GM18507 (cell line): Measurements from ENCODE around the gene DENND1A.

Experiments
- DNase-seq: peaks from one replicate; pipeline ENCODE4 v3.0.0; 2011; ENCODE audit warnings: low read depth; ENCODE audit not compliant: insufficient read length; ENCODE audit errors: extremely low spot score
- FAIRE-seq: peaks from 2 replicates; lab custom pipeline; 2011; peaks lifted over from hg19 to GRCh38; lab: Jason Lieb, UNC

Gene DENND1A

DNA sequence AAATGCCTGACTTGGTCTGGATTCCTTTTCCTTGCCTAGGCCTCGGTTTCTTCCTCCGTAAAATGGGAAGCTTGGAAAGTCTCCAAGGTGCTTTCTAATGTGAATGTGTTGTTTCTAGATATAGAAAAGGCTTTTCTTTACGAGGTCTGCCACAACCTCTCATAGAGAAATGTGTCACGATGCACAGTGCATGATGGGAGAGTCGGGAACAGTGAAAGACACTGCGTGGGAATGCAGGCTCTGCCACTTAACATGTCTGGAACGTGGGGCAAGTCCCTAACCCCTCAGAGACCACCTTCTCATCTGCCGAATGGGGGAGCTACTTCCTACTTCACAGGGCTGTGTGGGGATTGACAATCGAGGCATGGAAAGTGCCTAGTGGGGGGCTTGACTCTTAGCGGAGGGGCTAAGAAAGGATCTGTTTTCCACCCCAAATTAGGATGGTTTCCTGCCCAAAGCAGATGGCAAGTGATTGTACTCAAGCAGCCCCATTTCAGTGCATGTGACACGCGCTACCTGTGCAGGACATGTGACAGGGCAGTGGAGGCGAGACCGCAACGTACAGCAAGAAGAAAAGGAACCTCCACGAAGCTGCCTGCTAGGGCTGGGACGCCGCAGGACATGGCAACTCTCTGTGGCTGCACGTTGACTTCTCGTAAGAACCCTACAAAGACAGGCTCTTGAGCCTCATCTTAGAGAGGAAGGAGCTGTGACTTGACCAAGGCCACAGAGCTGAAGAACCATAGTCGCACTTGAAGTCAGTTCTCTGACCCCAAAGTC is 458.7 kb downstream of the DENND1A start:
- DNase-seq (no peak), FAIRE-seq (no peak)

DNA sequence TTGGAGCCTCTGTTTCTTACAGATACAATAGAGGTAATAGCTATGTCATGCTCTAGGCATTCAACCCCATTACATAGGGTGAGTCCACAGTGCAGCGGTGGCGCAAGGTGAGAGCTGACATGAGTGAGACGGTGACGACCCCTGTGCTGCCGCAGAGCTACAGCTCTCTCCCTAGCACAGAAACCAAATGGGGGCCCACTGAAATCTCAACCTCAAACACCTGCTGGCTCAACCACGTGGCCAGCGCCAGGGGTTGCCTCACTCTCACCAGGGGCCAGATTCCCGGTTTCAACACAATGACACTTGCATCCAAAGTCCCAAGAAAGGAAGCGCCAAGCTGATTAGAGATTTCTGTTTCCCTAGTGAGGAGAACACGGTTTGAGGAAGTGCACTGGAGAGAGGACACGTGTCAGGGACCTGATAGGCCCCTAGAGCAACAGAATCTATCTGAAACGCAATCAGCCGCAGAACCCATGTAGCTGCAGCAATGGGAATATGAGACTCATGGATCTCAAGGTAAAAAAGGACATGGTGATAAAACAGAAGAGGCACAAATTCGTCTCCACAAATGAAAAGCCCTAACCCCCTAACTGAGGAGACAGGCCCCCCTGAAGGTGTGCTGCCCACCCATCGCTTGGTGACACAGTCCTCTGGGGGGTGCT is 459.7 kb downstream of the DENND1A start:
- no peak for DNase-seq
- FAIRE-seq: no peak

DNA sequence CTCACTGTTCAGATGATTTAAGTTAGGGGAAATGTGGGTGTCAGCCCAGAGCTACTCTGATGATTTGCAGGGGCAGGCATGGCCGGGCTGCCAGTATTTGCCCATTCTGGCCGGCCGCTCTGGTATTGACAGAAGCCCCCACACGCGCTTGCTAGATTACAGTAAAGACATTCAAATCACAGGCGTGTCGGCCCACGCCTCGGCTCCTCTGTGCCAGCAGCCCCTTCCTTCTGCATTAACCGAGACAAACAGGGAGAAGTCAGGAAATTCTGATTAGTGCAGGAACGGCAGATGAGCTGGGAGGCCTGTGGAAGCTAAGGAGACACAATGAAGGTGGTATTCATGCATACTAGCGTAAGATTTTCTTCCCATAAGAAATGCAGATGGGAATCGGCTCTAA is 460.6 kb downstream of the DENND1A start:
- FAIRE-seq: no peak
- no peak for DNase-seq

DNA sequence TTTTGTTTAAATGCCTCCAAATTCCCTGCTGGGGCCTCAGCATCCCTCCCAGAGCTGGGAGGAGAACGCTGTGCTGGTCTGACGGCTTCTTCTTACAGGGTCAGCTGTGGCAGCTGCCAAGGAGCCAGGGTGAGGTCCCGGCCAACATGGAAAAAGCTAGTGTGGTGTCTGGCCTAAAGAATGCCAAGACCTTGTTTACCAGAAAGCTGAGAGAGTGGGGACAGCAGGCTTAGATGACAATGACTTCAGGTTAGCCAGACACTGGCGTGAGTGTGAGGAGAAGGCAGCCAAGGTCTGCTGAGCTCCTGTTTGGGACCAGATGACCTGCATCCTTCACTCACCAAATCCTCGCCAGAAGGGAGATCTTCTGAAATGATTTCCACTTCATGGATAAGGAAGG is 461.4 kb downstream of the DENND1A start:
- DNase-seq: no peak
- no peak for FAIRE-seq

DNA sequence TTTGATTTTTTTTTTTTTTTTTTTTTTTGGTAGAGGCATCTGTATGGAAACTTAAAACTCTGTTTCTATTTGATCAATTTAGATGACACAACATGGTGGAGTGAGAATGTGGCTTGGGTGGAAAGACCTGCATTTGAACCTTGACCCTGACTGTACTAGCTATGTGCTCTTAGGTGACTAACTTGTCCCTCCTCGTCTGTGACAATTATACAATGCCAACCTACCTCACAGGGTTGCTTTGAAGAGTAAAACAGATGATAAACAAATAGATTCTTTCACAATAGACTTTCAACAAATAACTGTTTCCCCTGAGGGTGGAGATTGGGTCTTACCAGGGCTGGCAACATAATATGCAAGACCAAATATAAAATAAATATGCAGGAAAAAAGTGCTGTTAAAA is 464.6 kb downstream of the DENND1A start:
- DNase-seq: no peak
- no peak for FAIRE-seq

DNA sequence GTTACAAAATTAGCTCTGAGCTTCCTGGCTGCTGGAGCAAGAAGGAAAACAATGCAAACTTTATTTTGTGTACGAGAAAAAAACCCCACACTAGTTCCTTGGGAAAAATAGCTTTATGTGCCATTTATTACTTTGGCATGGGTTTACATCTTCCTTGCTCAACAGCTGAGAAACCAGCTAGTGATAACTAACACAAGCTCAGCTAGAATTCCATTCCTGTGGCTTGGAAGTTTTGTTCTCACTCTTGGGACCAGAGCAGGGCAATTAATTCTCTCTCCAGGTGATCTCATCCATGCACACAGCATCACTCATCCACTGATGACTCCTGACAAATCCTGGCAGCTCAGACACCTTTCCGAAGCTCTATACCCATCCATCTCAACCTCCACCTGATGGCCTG is 469.8 kb downstream of the DENND1A start:
- DNase-seq (no peak), FAIRE-seq (no peak)

DNA sequence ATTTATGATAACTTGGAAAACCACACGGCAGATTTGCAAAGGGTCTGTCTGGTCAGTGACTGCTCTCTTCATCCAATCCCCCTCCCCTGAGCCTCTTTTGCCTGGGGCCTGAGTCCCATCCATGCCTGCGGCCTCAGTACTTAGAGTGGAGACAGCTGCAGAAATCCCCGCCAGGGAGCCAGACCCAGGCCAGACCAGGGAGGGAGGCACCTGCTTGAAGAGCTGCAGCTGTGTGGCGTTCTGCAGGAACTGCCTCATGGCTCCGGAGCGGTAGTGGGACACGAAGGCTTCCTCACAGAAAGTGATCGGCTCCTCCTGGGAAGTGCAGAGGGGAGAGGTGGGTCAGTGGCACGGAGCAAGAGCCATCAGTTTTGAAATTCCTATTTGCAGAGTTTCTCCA is 472.3 kb downstream of the DENND1A start:
- DNase-seq (no peak), FAIRE-seq (no peak)

DNA sequence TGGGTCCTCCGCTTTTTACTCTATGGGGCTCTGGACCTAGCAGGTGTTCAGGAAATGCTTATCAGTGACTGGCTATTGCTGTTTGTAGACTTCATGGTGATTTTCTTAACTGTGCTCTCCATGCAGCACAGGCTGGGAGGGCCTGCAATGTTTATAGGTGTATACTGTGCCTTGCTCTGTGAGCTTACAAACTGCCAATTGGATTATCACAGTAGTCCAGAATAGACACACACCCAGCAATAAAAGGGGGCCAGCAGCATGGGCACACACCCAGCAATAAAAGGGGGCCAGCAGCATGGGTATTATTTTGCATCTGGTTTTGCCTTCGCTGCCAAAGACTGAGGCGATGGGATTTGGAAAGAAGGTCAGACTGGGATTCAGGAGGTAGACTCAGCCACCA is 473.9 kb downstream of the DENND1A start:
- DNase-seq (no peak), FAIRE-seq (no peak)

DNA sequence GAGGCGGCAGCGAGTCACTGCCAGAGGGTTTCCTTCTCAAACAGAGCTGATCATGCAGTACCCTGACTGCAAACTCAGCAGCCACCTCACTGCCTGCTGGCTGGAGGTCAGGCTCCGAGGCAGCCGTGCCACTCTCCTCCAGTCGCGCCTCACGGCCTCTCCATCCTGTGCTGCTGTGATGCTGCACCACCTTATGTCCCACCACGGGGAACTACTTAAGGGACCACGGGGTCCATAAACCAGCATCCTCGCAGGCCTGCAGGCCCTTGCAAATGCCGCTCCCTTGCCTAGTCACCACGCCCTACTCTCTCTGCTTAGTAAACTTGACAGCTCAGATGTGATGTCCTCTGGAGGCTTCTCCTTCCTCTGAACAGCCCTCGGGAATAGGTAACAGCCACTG is 474.7 kb downstream of the DENND1A start:
- DNase-seq: no peak
- FAIRE-seq: no peak

DNA sequence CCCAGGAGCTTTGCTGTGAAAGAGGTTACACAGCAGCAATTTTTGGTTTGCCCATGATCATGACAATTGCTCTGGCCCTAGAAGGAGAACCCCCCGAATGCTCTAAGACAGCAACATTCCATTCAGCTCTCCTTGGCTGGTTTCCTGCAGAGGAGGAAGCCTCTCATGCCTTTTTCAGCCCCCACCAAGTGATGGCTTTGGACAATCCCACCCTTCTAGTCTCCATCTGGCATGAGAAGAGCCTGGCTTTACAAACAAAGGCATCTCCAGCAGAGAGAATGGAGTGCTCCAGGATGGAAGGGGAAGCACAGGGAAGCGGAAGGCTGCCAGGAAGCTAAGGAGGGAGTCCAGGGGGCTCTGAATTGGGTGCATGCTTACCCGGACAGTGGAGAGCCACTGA is 475.6 kb downstream of the DENND1A start:
- DNase-seq (no peak), FAIRE-seq (no peak)

DNA sequence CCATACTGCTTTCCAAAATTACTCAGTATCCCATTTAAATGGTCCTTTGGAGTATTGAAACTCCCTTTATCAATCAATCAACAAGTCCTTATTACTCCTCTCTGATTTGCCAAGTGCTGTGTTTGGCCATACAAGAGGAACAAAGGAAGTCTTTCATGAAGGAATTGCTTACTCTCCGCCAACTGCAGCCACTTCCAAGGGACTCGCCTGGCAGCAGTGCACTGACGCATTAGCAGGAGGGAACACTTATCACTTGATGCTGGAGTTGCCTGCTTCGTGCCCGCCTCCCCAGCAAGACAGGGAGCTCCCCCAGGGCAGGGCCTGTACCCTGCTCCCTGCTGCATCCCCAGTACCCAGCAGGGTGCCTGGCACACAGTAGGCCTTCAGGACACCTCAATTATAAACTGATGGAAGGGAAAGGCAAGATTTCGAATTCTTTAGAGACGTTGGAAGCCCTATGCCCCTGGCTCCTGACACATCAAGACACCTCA is 476.1 kb downstream of the DENND1A start:
- FAIRE-seq (no peak), DNase-seq (no peak)

DNA sequence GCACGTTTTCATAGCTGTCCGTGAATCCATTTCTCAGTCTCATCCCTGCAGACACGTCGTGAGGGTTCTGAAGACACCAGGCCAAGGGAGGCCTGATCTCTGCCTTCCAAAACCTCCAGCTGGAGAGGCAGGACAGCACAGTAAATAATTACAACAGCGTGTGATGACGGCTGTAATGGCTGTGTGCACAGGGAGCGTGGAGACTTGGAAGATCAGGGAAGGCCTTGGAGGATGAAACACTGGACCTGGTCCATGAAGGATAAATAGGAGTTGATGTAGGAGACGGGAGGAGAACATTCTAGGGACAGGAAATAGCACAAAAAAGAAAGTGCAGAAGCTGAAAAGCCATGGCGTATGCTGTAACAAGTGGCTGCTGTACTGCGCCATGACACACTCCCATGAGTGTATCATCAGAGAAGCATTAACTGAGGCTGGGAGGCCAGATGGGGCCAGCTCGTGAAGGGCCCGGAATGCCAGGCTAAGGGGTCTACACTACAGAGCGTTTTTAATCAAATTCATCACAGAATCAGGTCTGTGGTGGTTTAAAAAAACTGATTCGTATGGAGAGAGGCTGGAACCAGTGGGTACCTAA is 476.8 kb downstream of the DENND1A start:
- no peak for DNase-seq
- no peak for FAIRE-seq

DNA sequence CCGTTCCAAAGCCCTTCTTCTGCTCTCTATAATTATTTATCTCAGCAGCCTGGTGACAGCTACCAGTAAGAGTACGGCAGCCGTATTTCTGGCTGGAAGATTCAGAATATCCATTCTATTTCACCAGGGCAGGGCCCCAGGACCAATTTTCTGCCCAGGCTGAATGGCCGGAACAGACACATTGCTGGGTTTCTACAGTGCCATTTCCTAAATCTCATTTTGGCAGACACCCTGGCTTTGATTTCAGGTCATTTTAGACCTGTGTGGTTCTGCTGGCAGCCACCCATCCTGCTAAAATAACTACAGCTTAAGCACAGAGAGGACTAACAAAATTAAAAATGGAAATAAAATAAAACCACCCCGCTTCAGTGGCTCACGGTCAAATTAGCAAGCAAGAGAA is 478.9 kb downstream of the DENND1A start:
- no peak for FAIRE-seq
- DNase-seq: no peak

DNA sequence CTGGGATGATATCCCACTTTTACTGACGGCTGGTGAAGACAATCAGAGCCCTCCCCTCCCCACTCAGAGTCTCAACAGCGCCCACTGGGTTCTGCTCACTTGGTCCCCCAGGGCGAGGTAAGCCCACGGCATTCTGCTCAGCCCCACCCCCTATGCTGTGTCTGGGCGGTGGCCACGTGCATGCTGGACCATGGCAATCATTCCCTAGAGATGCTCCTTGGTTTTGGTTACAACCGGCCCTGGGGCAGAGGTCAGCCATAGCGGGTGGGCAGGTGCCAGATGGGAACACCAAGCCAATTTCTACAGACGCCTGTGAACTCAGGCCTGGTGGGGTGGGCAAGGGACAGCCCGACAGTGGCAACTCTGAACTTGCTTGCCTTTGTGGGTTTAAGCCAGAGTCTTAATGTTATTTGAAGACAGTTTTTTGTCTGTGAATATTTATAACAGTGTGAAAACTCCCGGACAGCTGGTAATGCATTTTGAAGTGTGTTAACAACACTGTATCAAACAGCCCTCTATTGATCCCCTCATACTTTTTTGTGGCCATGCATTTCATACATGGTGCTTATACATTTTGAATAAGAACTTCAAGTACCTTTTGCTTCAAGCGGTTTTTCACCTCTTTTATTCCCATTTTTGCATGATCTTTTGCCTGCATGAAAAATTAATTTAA is 479.7 kb downstream of the DENND1A start:
- DNase-seq: no peak
- no peak for FAIRE-seq

DNA sequence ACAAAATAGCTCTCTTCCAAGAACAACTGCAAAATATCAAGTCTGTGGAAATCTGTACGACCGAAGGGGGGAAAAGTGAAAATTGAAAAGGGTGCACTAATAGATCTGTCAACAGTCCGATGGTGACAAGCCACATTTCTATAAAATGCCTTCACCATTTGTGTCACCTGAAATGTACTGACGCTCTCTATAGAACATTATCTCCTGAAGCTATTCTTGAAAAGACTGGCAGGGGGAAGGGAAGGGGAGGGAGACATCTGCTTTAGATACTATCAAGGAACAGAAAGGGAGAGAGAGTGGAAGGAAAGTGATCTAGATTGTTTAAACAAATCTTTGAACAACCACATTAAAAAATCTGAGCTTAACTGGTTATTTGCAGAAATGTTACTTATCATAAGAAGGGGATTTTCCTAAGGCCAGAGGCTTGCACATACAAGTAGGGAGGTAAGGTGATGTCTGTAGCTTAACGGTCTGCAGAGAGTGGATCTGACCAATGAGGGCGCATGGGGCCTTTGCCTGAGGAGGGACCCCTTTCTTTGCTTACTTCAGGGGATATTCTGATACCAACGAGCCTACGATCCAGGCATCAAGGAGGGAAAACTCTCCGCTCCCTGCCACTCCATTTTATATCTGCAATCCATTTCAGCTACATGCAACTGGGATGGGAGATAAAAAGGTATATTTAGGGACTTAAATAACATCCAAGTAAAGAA is 481.8 kb downstream of the DENND1A start:
- DNase-seq: no peak
- no peak for FAIRE-seq

DNA sequence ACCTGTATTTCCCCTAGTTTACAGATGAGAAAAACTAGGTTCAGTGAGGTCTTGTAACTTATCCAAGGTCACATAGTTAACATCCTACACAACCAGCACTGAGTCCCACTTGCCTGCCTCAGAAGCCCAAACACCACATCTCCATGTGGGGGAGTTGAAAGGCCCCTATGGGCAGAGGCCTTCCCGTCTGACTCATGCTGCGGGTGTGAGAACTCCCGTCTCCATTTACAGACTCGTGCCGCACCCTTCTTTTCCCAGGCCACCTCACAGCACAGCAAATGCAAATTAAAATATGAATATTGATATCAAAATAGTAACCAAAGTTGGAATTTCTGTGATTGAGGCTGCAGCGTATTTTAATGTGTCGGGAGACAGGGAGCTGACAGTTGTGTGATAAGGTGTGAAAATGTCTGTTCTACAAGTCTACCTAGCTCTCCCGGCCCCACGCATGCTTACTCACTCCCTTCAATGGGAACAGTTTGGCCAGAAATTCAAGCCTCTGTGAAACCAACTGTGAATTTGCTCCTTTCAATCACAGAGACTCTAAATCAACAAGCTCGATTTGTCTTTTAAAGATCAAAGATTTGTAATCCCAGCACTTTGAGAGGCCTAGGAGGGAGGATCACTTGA is 483.8 kb downstream of the DENND1A start:
- FAIRE-seq: no peak
- no peak for DNase-seq

DNA sequence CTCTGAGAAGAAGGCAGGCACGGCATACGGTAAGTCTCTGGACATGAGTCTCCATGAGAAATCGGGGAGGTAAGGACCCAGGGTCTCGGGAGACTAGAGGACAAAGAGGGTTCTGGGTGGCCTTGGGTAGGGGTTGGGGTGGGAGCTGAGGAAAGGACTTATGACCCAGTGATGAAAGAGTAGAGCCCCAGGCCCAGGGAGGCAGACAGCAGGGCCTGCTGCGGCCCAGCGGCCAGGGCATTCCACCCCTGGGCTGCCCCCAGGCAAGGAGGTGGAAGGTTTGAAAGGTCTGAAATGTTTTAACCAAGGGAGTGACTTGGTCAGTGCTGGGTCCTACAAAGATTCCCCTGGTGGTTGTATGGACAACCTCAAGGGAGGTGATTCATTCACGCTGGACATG is 484.8 kb downstream of the DENND1A start:
- no peak for FAIRE-seq
- DNase-seq: no peak

DNA sequence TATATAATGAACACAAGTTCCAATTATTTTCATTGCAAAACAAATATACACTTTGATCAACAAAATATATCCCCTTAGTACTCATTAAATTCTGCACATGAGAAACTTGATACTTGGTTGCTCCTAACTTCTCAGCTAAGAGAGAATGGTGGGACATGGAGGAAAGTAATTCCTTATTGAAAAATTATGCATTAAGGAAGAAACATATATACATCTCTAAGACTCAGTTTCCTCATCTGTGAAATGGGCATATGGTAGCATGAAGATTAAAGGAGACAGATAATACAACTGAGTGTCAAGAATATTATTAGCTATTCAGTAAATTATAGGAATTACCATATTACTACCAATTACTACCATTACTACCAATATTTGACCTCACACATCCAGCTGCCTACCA is 488.2 kb downstream of the DENND1A start:
- DNase-seq (no peak), FAIRE-seq (no peak)

DNA sequence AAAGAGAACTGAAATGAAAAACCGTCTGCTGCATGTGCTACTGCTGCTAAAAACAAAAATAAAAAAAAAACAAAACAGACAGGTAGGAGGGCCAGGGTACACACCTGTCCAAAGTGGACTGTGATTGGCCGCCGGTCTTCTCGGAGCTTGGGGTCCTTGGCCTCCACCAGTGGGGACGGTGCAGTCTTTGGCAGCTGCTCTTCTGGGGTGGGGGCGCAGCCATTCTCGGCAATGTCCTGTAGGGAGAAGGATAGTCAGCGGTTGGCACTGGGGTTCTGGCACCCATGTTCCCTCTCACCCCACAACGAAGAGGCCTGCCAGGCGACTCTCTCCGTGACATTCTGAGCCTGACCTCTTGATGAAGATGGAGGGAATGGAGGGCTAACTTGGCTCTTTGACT is 489.7 kb downstream of the DENND1A start:
- FAIRE-seq (no peak), DNase-seq (no peak)
